AG04449 (cell line): ENCODE measurements around the gene SLC6A4.

ENCODE experiments used
- CTCF ChIA-PET: fragments of 350-600 bp; formaldehyde crosslinking; extraction: SDS; loops from one replicate; lab custom pipeline; 2021; ENCODE audit warnings: antibody characterized with exemption; lab: Yijun Ruan, JAX
- POLR2A ChIA-PET: fragments of 400-600, 350-600 bp; formaldehyde crosslinking; extraction: SDS; loops from one replicate; lab custom pipeline; 2020; ENCODE audit warnings: antibody characterized with exemption, inconsistent platforms; lab: Yijun Ruan, JAX
- DNase-seq: peaks from one replicate; pipeline ENCODE4 v3.0.0-alpha.2; 2010; ENCODE audit warnings: low read depth, low spot score
- H3K4me3 ChIP-seq: 2 replicates; pipeline ENCODE4 v1.5.1; 2011; ENCODE audit warnings: low read depth, mild to moderate bottlenecking, control low read depth, low read length
- TF ChIP-seq, protein P1 (sequence below): IDR thresholded peaks from one replicate; pipeline ENCODE4 v1.5.1; 2011; ENCODE audit warnings: mild to moderate bottlenecking, moderate library complexity, low read length, control low read depth, inconsistent platforms; ENCODE audit not compliant: insufficient read depth; ENCODE audit errors: missing control alignments

SLC6A4 gene

DNA sequence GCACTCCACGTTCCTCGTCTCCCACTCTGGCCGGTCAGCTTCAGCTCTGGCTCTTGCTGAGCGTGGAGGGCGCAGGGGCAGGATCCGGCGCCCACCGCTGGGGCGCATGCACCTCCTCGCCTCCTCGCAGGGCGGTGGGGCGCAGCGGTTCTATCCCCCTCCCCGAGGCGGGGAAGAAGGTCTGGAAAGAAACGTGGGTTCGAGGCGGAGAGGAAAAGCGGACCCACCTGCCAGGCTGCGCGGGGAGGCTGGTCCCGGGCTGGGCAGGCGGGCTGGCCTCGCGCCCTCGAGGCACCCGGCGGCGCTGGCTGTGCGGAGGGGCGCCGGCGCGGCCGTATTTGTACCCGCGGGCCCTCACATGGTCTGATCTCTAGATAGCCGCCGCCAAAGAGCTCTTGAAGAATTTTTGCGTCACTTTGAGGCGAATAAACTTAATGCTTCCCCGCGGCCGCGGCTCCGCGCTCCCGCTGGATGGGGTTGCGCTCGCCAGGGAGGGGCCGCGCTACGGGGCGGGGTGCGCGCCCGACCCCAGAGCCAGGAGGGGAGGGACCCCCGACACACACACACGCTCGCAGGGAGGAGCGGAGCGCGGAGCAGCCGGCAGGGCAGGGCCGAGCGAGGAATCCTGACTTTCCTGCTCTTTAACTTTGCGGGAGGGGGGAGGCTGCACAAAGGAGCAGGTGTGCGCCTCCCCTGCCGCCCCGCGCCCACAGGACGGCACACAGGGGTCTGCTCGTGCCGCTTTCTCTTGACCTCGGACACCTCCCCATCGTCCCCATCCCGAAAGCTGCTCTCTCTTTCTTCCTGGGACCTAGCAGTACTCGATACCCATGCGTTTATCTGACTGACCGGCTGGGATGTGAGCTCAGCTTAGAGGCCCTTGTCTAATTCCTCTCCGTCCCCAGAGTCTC lies at the start of gene SLC6A4:
Gene SLC6A4, minus strand, starts transcription at position 312 of the 911 bp plus-strand sequence. CDS start 13,739 bp downstream, outside the sequence.
- peak within 1 kb of the TSS; percentile 46 for H3K4me3 ChIP-seq
- CTCF ChIA-PET = interaction anchor here (0.7 to 2.1 kb wide), 5 partner anchors 9 to 131 kb away, joined by 3 to 11 read pairs (median 5); no protein-coding TSS in a partner anchor
- no peak for DNase-seq
- POLR2A ChIA-PET = interaction anchor here (1.3 kb wide), 1 partner anchor 9 kb away, joined by 3 read pairs; no protein-coding TSS in a partner anchor
- TF ChIP-seq, protein P1, sequence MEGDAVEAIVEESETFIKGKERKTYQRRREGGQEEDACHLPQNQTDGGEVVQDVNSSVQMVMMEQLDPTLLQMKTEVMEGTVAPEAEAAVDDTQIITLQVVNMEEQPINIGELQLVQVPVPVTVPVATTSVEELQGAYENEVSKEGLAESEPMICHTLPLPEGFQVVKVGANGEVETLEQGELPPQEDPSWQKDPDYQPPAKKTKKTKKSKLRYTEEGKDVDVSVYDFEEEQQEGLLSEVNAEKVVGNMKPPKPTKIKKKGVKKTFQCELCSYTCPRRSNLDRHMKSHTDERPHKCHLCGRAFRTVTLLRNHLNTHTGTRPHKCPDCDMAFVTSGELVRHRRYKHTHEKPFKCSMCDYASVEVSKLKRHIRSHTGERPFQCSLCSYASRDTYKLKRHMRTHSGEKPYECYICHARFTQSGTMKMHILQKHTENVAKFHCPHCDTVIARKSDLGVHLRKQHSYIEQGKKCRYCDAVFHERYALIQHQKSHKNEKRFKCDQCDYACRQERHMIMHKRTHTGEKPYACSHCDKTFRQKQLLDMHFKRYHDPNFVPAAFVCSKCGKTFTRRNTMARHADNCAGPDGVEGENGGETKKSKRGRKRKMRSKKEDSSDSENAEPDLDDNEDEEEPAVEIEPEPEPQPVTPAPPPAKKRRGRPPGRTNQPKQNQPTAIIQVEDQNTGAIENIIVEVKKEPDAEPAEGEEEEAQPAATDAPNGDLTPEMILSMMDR = no peak

DNA sequence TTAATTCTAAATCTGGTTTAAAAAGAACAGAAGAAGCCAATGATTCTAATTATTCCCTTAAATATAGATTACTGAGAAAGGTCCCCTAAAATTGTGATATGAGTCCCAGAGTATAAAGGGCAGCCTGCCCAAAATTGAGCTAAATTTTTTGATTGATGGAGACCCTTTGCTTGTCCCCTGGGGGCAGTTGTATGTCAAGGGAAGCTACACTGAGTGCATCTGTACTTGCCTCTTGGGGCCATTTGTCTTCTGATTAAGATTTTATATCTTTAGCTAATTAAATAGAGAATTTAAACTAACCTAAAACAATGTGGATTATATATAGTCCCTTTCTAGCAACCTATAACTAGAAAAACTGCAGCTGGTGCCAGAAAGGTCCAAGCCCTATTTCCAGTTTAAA lies 43.7 kb upstream of the SLC6A4 start:
- H3K4me3 ChIP-seq = no peak overlapping the region
- CTCF ChIA-PET = interaction anchor here (0.8 to 5.1 kb wide), 6 partner anchors 9 to 173 kb away, joined by 3 to 70 read pairs (median 5); partner anchors contain the start of gene BLMH
- DNase-seq = no peak
- TF ChIP-seq, protein P1 = no peak
- POLR2A ChIA-PET = no interaction called here

DNA sequence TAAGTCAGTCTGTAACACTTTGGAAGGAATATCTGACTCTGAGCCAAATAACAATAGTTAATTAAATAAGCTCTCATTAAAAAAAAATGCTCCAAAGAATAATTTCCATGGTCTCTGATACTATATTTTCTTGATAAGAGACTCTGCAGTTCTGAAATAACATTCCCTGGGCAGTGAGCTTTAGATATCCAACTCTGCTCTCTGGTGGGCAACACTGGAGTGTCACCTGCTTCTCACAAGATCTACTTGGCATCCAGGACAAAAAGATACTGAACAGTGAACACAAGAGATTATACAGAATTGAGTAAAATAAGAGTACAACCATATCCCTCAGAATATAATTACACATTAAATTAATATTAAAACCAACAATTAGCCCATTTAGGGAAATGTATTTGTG lies 42.5 kb upstream of the SLC6A4 start:
- TF ChIP-seq, protein P1 = peak; percentile 41
- POLR2A ChIA-PET = no interaction called here
- no peak for DNase-seq
- CTCF ChIA-PET = interaction anchor here (1.5 to 5.1 kb wide), 4 partner anchors 9 to 172 kb away, joined by 3 to 70 read pairs (median 22); no protein-coding TSS in a partner anchor
- no peak overlapping the region for H3K4me3 ChIP-seq

DNA sequence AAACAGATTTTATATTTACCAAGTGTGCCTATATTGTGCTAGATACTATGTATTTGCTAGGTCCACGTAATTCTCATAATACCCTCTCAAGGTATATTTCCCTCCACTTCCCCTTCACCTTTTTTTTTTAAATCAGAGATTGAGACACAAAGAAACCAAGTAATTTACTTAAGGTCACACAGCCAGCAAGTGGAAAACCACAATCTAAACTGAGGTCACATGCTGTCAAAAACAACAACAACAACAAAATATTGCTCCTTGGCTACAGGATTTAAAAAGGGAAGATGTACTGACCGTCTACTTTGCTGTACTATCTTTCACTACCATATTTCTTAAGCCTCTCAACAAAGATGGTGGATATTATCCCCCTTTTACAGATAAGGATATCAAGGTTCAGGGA lies 40.4 kb upstream of the SLC6A4 start:
- TF ChIP-seq, protein P1 = no peak
- CTCF ChIA-PET = interaction anchor here (4.5 kb wide), 1 partner anchor 171 kb away, joined by 19 read pairs; no protein-coding TSS in a partner anchor
- POLR2A ChIA-PET = no interaction called here
- no peak for DNase-seq
- H3K4me3 ChIP-seq = no peak overlapping the region

DNA sequence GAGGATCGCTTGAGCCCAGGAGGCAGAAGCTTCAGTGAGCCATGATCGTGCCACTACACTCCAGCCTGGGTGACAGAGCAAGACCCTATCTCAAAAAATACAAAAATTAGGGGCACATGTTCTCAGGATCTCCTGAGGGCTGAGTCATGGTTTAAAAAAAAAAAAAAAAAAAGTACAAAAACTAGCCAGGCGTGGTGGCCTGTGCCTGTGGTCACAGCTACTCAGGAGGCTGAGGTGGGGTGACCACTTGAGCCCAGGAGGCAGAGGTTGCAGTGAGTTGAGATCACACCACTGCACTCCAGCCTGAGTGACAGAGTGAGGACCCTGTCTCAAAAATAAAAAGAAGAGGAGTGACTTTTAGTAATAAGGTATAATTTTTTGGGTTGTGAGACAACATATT lies 39.4 kb upstream of the SLC6A4 start:
- TF ChIP-seq, protein P1 = no peak
- no peak overlapping the region for H3K4me3 ChIP-seq
- DNase-seq = no peak
- ChIA-PET CTCF (interaction anchor here (2.3 to 4.5 kb wide), 2 partner anchors 150 to 170 kb away, joined by 11 to 19 read pairs; no protein-coding TSS in a partner anchor), POLR2A (no interaction called here)

DNA sequence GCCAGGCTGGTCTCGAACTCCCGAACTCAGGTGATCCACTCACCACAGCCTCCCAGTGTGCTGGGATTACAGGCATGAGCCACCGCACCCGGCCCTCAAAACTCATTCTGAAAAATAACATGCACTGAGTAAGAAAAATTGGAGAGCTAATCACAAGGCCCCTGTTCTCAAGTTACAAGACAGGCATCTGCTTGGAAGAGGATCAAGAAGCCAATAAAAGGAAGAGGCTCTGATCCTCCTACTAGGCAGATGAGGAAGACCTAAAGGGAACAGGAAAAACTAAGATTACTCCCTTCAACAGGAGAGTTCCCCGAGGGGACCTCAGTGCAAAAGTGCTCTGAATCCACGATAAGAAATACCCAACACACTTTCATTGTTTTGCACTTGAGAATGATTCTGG lies 37.9 kb upstream of the SLC6A4 start:
- CTCF ChIA-PET = interaction anchor here (1.6 to 4.5 kb wide), 3 partner anchors 9 to 169 kb away, joined by 4 to 19 read pairs (median 11); no protein-coding TSS in a partner anchor
- POLR2A ChIA-PET = no interaction called here
- TF ChIP-seq, protein P1 = no peak
- H3K4me3 ChIP-seq = no peak overlapping the region
- DNase-seq = no peak
